GM18507 (cell line): ENCODE measurements around the gene PRKCE.
A peak's percentile ranks its signal among the peaks of the same experiment; 100 is the strongest.

ENCODE experiments used
- DNase-seq: peaks from one replicate; pipeline ENCODE4 v3.0.0; 2011; ENCODE audit warnings: low read depth; ENCODE audit not compliant: insufficient read length; ENCODE audit errors: extremely low spot score
- FAIRE-seq: peaks from 2 replicates; lab custom pipeline; 2011; peaks lifted over from hg19 to GRCh38; lab: Jason Lieb, UNC

The PRKCE gene

DNA sequence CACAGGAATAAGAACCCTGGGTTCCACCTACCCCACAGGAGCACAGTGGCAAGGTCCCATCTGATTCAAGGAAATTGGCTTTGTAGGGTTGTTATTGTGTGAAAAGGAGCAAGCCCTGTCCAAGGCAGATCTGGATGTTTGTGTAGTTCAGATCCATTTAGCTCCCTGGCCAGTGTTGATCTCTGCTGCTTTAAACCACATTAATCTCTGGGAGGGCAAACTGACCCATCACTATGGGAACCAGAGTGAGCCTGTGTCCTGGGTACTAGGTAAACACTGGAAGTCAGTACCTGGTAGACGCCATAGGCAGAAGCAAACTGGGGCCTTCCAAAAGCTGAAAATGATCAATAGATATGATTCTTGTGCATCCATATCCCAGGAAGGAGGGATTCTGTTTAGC lies 374.2 kb downstream of the PRKCE start:
- DNase-seq (no peak), FAIRE-seq (no peak)

- FAIRE-seq = no peak
- no peak for DNase-seq
These were observed 375.0 kb downstream of the PRKCE start for GRCh38 chr2:46026431-46026830.

- peak; percentile 15 for FAIRE-seq
- no peak for DNase-seq
These were observed 377.9 kb downstream of the PRKCE start for GRCh38 chr2:46029332-46029811.

- no peak for FAIRE-seq
- DNase-seq = no peak
These were observed 378.9 kb downstream of the PRKCE start for GRCh38 chr2:46030330-46030729.

- no peak for DNase-seq
- no peak for FAIRE-seq
These were observed 380.8 kb downstream of the PRKCE start for GRCh38 chr2:46032161-46032813.

GRCh38 chr2:46032996-46033395 lies 381.5 kb downstream of the PRKCE start:
- no peak for FAIRE-seq
- DNase-seq = no peak

GRCh38 chr2:46034535-46034934 lies 383.1 kb downstream of the PRKCE start:
- no peak for DNase-seq
- FAIRE-seq = no peak

GRCh38 chr2:46036929-46037328 lies 385.5 kb downstream of the PRKCE start:
- FAIRE-seq = no peak
- no peak for DNase-seq

DNA sequence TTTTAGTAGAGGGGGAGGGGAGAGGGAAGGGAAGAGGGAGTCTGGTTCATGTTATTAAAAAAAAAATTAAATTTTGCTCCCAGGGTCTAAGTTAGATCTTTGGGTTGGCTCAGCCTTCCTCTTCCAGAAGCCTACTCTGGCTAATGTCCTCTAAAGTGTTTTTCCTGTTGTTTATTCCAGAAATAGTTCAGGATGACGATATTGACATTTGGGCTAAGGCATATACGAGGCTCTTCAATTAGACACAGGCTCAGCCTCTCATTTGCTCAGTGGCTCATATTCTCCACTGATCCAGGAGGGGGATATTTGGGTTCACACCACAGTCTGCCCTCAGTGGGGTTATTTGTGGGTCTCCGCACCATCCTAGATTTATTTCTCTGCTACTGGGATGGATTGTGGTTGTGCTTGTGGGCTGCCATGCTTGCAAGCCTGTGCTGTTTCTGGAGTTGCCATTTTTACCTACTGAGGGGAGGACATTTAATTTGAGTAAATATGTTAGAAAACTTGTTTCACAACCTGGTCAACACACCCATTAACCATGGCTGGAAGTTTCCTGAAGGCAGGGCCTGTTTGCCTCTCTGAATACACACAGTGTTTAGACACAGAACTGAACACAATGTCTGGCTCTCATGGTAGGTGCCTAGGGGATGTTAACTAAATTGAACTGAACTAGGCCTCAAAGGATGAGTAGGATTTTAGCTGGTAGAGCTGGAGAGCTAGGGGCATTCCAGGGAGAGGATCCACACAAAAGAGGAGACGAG lies 388.2 kb downstream of the PRKCE start:
- DNase-seq = no peak
- no peak for FAIRE-seq

DNA sequence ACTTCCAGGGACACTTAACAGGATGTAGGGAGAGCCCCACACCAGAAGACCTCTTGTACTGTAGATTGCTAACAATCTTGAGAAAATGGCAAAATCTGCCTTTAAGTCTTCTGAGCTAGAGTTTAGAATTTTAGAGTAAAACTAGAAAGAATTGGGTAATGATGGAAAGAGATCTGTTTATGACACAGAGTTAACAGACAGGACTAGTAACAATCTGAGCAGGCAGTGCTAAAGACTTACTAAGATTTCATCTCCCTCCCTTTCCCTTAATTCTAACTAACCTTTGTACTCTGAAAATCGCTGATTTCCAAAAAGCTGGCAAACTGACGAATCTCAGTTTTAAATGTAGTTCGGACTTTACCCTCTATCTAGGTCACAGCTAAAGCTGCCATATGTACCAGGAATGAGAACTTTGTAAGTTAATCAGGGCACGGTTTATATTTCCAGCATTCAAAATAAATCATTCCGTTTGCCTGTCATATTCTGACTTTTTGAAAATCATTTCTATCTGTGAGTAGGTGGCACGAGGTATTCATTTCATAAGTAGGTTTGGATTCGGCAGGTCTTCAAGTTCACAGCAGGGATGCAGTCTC lies 389.2 kb downstream of the PRKCE start:
- FAIRE-seq (no peak), DNase-seq (no peak)

DNA sequence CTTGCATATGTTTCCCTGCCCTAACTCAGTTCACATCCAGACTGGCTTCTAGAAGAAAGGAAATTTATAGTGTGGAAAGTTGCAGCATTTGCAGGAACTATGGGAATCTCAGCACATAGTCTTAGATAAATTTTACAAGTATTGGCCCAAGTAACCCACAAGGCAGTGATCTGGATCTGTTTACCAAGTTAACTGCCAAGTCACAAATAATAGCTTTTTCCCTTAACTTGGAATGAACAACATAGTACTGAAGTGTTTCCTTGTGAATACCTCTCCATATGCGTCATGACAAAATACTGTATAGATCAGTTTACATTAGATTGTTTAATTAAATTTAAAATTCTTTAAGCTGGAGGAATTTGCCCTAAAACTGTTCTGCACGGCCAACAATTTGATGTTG lies 390.0 kb downstream of the PRKCE start:
- DNase-seq (no peak), FAIRE-seq (no peak)

DNA sequence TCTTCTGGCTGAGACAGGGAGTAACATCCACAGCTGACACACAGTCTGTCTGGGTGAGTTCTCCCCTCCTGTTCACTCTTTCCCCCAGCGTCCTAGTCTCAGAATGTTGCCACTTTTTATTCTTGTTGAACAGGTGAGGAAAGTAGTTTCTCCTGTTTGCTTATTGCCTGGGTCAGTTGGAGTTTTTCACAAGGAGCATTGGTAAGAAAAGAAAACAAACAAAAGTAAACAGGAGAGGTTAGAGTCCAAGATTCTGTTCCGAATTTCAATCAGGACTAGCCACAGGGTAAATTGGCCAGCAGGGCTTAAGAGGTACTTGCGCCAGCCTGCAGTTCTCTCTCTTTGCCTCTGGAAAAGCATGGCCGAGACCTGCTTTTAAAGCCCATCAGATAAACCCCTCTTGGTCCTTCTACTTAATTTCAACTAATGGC lies 390.7 kb downstream of the PRKCE start:
- FAIRE-seq = no peak
- DNase-seq = no peak

GRCh38 chr2:46042711-46043110 lies 391.2 kb downstream of the PRKCE start:
- FAIRE-seq = no peak

GRCh38 chr2:46045888-46046287 lies 394.4 kb downstream of the PRKCE start:
- DNase-seq (no peak), FAIRE-seq (no peak)

More at GRCh38 chr2:46042711-46043110, 391.2 kb downstream of the PRKCE start:
- DNase-seq = no peak

DNA sequence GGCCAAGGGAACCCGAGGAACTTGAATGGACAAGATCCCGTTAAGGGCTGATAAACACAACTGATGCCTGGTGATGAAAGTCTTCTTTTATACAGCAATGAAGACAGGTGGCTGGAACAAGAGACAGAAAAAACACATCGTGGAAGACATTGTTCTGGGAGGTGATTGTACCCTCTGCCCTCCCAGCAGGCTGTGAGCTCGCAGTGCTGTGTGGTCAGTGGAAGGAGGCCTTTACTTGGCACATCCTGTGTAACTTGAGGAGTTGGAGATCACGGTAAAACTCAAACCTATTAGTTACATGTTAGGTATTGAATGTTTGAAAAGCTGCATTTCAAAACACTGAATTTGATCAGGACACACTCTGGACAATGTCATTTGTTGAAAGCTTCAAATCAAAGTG lies 395.8 kb downstream of the PRKCE start:
- FAIRE-seq (no peak), DNase-seq (no peak)

DNA sequence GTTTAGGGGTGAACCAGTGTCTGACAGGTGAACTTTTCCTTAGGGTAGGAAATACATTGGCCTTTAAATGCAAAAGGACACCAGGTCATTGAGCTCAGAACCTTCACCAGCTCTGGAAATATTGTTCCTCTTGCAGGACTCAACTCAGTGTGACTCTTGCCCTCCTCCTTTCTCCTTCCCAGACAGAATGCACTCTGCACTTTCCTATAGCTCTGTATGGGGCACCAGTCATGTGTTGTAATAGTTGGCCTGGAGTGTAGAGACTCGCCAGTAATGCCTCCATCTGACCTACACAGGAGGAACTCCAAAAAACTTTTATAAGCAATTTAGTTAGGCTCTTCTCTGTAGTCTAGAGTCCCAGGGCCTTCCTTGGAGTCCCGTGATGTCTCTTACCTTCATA lies 397.2 kb downstream of the PRKCE start:
- FAIRE-seq (no peak), DNase-seq (no peak)

DNA sequence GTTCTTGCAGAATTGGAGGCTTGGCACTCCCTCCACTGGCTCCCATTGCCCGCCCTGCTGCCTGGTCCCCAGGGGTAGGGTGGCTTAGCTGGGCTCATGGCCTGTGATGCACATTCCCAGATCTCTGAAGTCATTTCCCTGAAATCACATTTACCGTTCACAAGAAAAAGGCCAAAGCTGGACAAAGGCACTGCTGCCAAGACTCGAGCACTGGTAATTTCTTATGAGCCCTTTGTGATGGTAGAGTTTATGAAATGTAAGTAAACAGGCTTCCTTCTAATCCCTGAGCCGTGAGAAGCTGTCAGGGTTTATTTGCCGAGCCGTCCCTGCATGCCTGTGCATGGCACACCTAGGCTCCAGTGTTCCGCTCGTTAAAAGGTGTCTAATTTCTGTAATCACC lies 398.6 kb downstream of the PRKCE start:
- no peak for FAIRE-seq
- no peak for DNase-seq

GRCh38 chr2:46050489-46050888 lies 399.0 kb downstream of the PRKCE start:
- DNase-seq = no peak
- no peak for FAIRE-seq

- FAIRE-seq (no peak), DNase-seq (no peak)
These were observed 399.6 kb downstream of the PRKCE start for GRCh38 chr2:46051085-46051484.

DNA sequence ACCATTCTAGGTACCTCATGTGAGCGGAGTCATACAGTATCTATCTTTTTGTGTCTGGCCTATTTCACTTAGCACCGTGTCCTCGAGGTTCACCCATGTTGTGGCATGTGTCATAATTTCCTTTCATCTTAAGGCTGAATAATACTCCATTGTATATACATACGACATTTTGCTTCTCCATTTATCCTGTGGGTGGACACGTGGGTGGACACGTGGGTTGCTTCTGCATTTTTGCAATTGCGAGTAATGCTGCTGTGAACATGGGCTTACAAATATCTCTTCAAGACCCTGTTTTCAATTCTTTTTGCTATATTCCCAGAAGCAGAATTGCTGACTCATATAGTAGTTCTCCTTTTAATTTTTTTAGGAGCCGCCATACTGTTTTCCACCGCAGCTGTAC lies 402.1 kb downstream of the PRKCE start:
- FAIRE-seq (no peak), DNase-seq (no peak)

GRCh38 chr2:46056541-46056940 lies 405.1 kb downstream of the PRKCE start:
- no peak for FAIRE-seq
- no peak for DNase-seq
